Small intestine (tissue), 7 donors: ENCODE results near the gene SPI1. TPM values are rescaled to one million over a fixed set of nuclear protein-coding genes. Genes with fewer than 3 reads are reported as not detected.

Experiments
- DNase-seq, 2 donors: peaks; one replicate each; pipeline versions ENCODE4 v3.0.0 to v3.0.0-alpha.2; 2013
- FAIRE-seq: peaks from 2 replicates; lab custom pipeline; 2012; peaks lifted over from hg19 to GRCh38; lab: Jason Lieb, UNC
- H3K27ac ChIP-seq, 3 donors: one replicate each; pipeline ENCODE4 v1.5.1; 2013; ENCODE audit warnings: low read length in 2 of 3, mild to moderate bottlenecking in 2 of 3, control low read depth in 1 of 3, inconsistent platforms in 1 of 3, low read depth in 1 of 3, moderate library complexity in 1 of 3
- H3K27me3 ChIP-seq, 3 donors: one replicate each; pipeline ENCODE4 v1.6.1; 2013; ENCODE audit warnings: low read length in 3 of 3, inconsistent platforms in 1 of 3; ENCODE audit not compliant: control insufficient read depth in 3 of 3, insufficient read depth in 3 of 3
- H3K36me3 ChIP-seq, 3 donors: one replicate each; pipeline ENCODE4 v1.6.1; 2013; ENCODE audit warnings: low read length in 3 of 3, inconsistent platforms in 1 of 3, low read depth in 1 of 3, mild to moderate bottlenecking in 1 of 3, moderate library complexity in 1 of 3; ENCODE audit not compliant: control insufficient read depth in 3 of 3, insufficient read depth in 2 of 3
- H3K4me1 ChIP-seq, 3 donors: one replicate each; pipeline ENCODE4 v1.6.1; 2013; ENCODE audit warnings: low read length in 2 of 3, inconsistent platforms in 1 of 3, low read depth in 1 of 3, mild to moderate bottlenecking in 1 of 3, moderate library complexity in 1 of 3; ENCODE audit not compliant: control insufficient read depth in 3 of 3, insufficient read depth in 2 of 3
- H3K4me3 ChIP-seq, 3 donors: one replicate each; pipeline ENCODE4 v1.5.1; 2013; ENCODE audit warnings: low read length in 3 of 3, control low read depth in 1 of 3, inconsistent platforms in 1 of 3, low read depth in 1 of 3, mild to moderate bottlenecking in 1 of 3, moderate library complexity in 1 of 3
- H3K9me3 ChIP-seq, 2 donors: one replicate each; pipeline ENCODE4 v1.6.1; 2013; ENCODE audit warnings: low read depth in 1 of 2, low read length in 1 of 2; ENCODE audit not compliant: control insufficient read depth in 2 of 2, insufficient read depth in 1 of 2
- WGBS, 3 donors: extraction: QIAGEN DNeasy Blood & Tissue Kit; methylation state at CpG; one replicate each; pipeline ENCODE4 v1.1.7; 2013; 5-methylcytosine and 5-hydroxymethylcytosine counted together
- polyA plus RNA-seq, 4 donors: library from polyadenylated mRNA; stranded (reverse) in 3 of 4; unstranded in 1 of 4; fragments of 200-250 nt in 3 of 4; fragments of 120-200 nt in 1 of 4; gene quantifications; one replicate each; pipeline versions ENCODE4 v1.2.1 to v1.2.3, GENCODE V29; 2013
- donor health status: healthy with polysubstance abuse.
- donor health status: control.
- donor health status: control.
- donor health status: Bipolar disorder and iron deficiency.
- donor health status: healthy.

Gene SPI1
- polyA plus RNA-seq, 4 donors = 3.4 to 25.4 (median 12.0) TPM

DNA sequence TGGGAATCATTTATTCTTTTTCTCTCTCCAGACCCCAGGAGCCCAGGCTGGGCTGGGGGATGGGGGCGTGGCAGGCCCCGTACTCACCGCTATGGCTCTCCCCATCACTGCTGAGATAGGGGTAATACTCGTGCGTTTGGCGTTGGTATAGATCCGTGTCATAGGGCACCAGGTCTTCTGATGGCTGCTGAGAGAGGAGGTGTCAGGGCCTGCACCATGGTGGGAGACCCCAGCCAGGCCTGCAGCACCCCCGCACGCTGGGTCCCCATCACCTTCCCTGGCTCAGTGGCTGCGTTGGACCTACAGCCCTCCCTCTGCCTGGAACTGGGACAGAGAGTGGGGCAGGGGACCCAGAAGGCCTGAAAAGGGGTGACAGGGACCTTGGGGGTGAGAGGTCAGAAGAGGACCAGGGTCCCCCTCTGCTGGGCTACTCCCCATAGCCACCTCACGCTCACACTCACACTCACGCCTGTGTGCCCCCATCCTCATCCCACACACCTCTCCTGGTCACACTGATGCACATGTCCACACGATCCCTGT, 2.7 kb downstream of the SPI1 start:
- Histone ChIP-seq H3K27ac (no peak overlapping the region), H3K9me3 (no peaks in the 10 kb centered on the region), H3K36me3 (no peaks in the 10 kb centered on the region), H3K4me3 (no peak overlapping the region), H3K27me3 (no peaks in the 10 kb centered on the region), H3K4me1 (no peaks in the 10 kb centered on the region)
- no peak for FAIRE-seq
- no peak for DNase-seq
- 84 to 90% (median 89%) methylated on average over 11 to 13 of the region's 13 CpGs for WGBS, 3 donors

DNA sequence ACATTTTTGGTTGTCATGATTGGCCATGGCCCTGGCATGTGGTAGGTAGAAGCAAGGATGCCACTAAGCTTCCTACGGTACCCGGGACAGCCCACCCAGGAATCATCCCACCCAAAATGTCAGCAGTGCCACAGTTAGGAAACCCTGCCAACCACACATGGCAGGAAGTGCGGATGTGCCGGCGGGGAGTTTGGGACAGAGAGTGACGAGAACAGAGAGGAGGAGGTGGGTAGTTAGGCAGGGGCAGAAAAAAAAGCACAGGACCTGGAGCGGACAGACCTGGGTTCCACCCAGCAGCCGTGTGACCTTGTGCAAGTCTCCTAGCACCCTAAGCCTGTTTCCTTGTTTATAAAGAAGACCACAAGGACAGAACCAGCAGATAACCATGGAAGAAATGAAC, 3.3 kb downstream of the SPI1 start:
- H3K36me3 ChIP-seq = no peaks in the 10 kb centered on the region
- H3K4me3 ChIP-seq = no peak overlapping the region
- no peak for DNase-seq
- H3K27me3 ChIP-seq = no peaks in the 10 kb centered on the region
- 79 to 87% (median 84%) methylated on average over 8 of the region's 8 CpGs for WGBS, 3 donors
- no peaks in the 10 kb centered on the region for H3K4me1 ChIP-seq
- H3K9me3 ChIP-seq = no peaks in the 10 kb centered on the region
- H3K27ac ChIP-seq = no peak overlapping the region
- no peak for FAIRE-seq

DNA sequence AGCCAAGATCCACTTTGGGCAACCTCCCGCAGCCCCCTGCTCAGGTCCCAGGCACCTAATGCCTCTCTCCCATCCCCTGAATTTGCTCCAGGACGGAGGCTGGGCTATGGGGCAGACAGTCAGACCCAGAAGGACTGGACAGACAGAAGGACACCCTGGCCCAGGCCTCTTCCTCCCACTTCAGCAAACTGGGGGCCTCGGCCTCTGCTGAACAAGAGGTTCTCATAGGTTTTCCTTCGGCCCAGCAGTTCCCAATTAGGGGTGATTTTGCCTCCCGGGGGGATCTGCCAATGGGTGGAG, 3.7 kb downstream of the SPI1 start:
- Histone ChIP-seq H3K9me3 (no peaks in the 10 kb centered on the region), H3K27ac (no peak overlapping the region), H3K27me3 (no peaks in the 10 kb centered on the region), H3K4me3 (no peak overlapping the region), H3K4me1 (no peaks in the 10 kb centered on the region), H3K36me3 (no peaks in the 10 kb centered on the region)
- FAIRE-seq (no peak), DNase-seq (no peak)
- WGBS, 3 donors = 67 to 88% (median 84%) methylated on average over 5 of the region's 5 CpGs

DNA sequence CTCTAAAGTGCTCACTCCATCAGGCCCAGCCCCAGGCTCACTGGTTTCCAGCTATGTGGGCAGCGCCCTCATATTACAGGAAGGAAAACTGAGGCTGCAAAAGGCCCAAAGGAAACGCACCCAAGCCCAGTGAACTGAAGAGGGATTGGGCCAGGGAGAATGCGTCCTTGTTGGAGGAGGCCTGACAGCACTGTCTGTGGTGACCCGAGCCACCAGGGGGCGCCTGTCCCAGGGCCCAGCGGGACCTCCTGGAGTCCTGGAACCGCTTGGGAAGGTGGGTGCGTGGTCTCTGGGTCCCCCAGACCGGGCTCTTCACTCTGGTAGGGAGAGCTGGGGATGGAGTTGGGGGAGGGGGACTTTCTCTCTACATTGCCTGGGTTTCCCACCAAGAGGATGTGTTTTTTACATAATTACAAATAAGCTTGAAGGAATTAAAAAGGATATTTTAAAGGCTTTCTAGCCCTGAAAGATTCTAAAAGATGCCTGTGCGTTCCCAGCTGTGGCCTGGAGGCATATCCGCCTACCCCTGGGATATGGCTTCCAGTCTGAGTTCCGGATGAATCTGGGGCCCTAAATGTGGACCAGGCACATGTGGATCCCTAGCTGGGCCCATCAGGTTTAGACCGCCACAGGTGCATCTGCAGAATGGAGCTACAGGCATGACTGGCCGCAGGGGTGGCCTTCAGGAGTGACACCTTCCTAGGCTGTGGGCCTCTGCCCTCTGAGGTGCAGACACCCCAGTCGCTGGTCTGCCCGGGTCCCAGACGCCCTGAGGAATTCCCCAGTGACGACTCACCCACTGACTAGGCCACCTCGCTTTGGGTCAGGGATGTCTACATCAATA, 4.2 kb downstream of the SPI1 start:
- Histone ChIP-seq H3K4me3 (no peak overlapping the region), H3K36me3 (no peaks in the 10 kb centered on the region), H3K9me3 (no peaks in the 10 kb centered on the region), H3K27me3 (no peaks in the 10 kb centered on the region), H3K4me1 (no peaks in the 10 kb centered on the region), H3K27ac (no peak overlapping the region)
- peak; percentile 71 to 82 for DNase-seq
- FAIRE-seq = no peak
- WGBS, 3 donors = 37 to 41% (median 40%) methylated on average over 19 of the region's 19 CpGs

DNA sequence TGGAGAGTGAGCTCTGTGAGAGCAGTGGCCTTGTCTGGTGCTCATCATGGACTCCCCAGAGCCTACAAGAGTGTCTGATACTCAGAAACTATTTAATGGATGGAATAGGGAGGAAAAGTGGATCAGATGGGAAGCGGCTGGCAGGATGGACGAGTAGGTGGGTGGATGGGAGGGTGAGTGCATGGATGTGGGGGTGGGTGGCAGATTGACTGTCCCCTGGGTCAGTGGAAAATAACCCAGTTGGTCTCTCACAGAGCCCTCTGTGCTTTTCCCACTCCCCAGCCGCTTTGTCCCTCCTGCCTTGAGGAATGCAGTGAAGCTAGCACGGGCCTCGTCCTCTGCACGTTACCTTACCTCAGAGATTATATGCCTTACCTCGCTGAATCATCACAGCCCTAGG, 5.9 kb downstream of the SPI1 start:
- FAIRE-seq = no peak
- no peaks in the 10 kb centered on the region for H3K4me1 ChIP-seq
- H3K4me3 ChIP-seq = no peak overlapping the region
- H3K27me3 ChIP-seq = no peaks in the 10 kb centered on the region
- no peak overlapping the region for H3K27ac ChIP-seq
- H3K36me3 ChIP-seq = no peaks in the 10 kb centered on the region
- WGBS, 3 donors = 76 to 81% (median 77%) methylated on average over 7 of the region's 7 CpGs
- DNase-seq = no peak
- no peaks in the 10 kb centered on the region for H3K9me3 ChIP-seq

DNA sequence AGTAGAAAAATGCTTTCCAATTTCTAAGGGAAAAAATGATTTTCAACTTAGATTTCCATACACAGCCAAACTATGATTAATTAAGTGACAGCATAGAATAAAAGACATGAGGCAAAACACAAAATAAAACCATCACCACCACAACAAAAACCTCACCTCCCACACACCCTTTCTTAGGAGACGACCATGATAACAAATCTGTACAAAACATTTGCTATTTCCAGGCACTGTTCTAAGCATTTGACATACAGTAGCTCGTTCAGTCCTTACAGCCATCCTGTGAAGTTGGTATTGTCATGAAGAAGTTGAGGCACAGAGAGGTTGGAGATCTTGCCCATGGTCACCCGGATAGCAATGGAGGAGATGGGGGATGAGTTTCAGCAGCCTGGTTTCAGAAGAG, 8.7 kb downstream of the SPI1 start:
- Histone ChIP-seq H3K36me3 (no peaks in the 10 kb centered on the region), H3K4me3 (no peak overlapping the region), H3K9me3 (no peaks in the 10 kb centered on the region), H3K27ac (no peak overlapping the region), H3K4me1 (no peaks in the 10 kb centered on the region), H3K27me3 (no peaks in the 10 kb centered on the region)
- DNase-seq (no peak), FAIRE-seq (no peak)
- 47 to 54% (median 50%) methylated on average over 3 of the region's 3 CpGs for WGBS, 3 donors

DNA sequence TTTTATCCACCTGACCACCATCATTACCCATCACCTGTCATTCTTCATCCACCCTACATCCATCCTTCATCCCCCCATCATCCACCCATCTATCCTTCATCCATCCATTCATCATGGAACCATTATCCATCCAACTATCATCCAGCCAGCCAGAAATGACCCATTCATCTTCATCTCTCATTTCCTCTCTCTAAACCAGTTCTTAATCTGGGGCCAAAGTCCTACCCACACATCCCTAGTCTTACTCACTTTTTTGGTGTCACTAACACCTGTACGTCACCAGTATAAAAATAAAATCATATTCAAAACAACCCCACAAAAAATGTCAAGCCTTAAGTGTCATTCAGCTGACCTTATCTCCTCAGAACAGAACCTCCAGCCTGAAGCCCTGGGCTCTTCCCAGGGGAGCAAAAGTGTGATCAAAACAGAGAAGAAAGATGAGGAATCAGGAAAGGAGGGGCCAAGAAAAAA, 12.3 kb downstream of the SPI1 start:
- H3K9me3 ChIP-seq = no peaks in the 10 kb centered on the region
- no peaks in the 10 kb centered on the region for H3K4me1 ChIP-seq
- H3K27ac ChIP-seq = no peak overlapping the region
- no peaks in the 10 kb centered on the region for H3K27me3 ChIP-seq
- WGBS, 3 donors = 38 to 56% (median 45%) methylated on average over 1 of the region's 1 CpG
- H3K4me3 ChIP-seq = no peak overlapping the region
- no peak for DNase-seq
- no peak for FAIRE-seq
- H3K36me3 ChIP-seq = no peaks in the 10 kb centered on the region

DNA sequence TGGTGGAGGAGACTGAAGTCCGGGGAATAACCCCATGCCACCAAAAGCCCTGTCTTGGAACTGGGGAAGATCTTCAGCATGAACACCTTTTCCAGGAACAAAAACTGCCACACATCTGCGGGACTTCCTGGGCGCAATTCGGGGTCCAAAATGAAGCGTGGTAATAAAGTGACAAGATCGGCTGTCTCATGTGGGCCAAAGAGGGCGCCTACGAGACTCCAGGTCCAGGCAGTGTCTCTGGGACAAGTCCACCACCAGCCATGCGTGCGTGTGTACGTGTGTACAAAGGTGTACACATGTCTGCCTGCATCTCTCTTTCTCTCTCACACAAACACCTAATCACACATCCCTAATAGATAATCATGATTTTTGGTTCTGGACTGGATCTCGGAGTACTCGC, 16.9 kb downstream of the SPI1 start:
- Histone ChIP-seq H3K4me3 (no peak overlapping the region), H3K27ac (no peak overlapping the region), H3K36me3 (peaks cover 0 to 3% (median 0%) of the 10 kb centered on the region in 3 donors), H3K9me3 (no peaks in the 10 kb centered on the region), H3K4me1 (no peaks in the 10 kb centered on the region), H3K27me3 (no peaks in the 10 kb centered on the region)
- whole genome bisulfite sequencing, 3 donors = 83 to 84% (median 83%) methylated on average over 13 of the region's 13 CpGs
- no peak for FAIRE-seq
- DNase-seq = no peak
